SK-N-SH treated with all-trans-retinoic acid at 6 μM for 48 hours (cell line): Measurements from ENCODE around the gene MRPL44.
"Not testable (repeated sequence)": the region's sequence is repeated elsewhere in the genome, so short reads cannot be mapped to it uniquely, and the experiment has no call there.

Experiments used
- ATAC-seq: fragments of 200-7000 bp; cut with Tn5 transposase; 3 replicates; pipeline ENCODE4 v1.9.1; 2020; ENCODE audit warnings: mild to moderate bottlenecking, moderate library complexity
- ARNTL ChIP-seq: fragments of 450-650 bp; formaldehyde crosslinking; IDR thresholded peaks from 2 replicates; pipeline ENCODE4 v1.5.0; 2020; ENCODE audit warnings: low read depth, mild to moderate bottlenecking, moderate library complexity, borderline replicate concordance
- BACH2 ChIP-seq: fragments of 250-450 bp; sonication (Bioruptor Pico); IDR thresholded peaks from 2 replicates; pipeline ENCODE4 v1.9.0; 2021; ENCODE audit warnings: mild to moderate bottlenecking, borderline replicate concordance
- CREB5 ChIP-seq: fragments of 250-450 bp; sonication (Bioruptor Pico); IDR thresholded peaks from 2 replicates; pipeline ENCODE4 v1.5.1; 2020; ENCODE audit warnings: low read depth, mild to moderate bottlenecking, moderate library complexity
- CSDC2 ChIP-seq: fragments of 250-450 bp; sonication (Bioruptor Pico); IDR thresholded peaks from 2 replicates; pipeline ENCODE4 v1.5.0; 2020; ENCODE audit warnings: mild to moderate bottlenecking, moderate library complexity
- CSRNP3 ChIP-seq: fragments of 250-450 bp; sonication (Bioruptor Pico); IDR thresholded peaks from 2 replicates; pipeline ENCODE4 v1.5.1; 2021; ENCODE audit warnings: mild to moderate bottlenecking, moderate library complexity
- ESRRG ChIP-seq: fragments of 250-450 bp; sonication (Bioruptor Pico); IDR thresholded peaks from 2 replicates; pipeline ENCODE4 v1.6.1; 2021; ENCODE audit warnings: mild to moderate bottlenecking
- GLIS3 ChIP-seq: fragments of 250-450 bp; sonication (Bioruptor Pico); IDR thresholded peaks from 2 replicates; pipeline ENCODE4 v1.5.0; 2020; ENCODE audit warnings: mild to moderate bottlenecking, moderate library complexity
- ISL1 ChIP-seq: fragments of 250-450 bp; sonication (Bioruptor Pico); IDR thresholded peaks from 2 replicates; pipeline ENCODE4 v2.1.2; 2022; ENCODE audit warnings: mild to moderate bottlenecking, moderate library complexity
- OSR1 ChIP-seq: fragments of 250-450 bp; sonication (Bioruptor Pico); IDR thresholded peaks from 2 replicates; pipeline ENCODE4 v1.8.0; 2022; ENCODE audit warnings: moderate library complexity, mild to moderate bottlenecking, inconsistent platforms
- POU6F1 ChIP-seq: fragments of 250-450 bp; sonication (Bioruptor Pico); IDR thresholded peaks from 2 replicates; pipeline ENCODE4 v1.8.0; 2021; ENCODE audit warnings: low read depth, mild to moderate bottlenecking, moderate library complexity, borderline replicate concordance
- PPARA ChIP-seq: fragments of 250-450 bp; sonication (Bioruptor Pico); IDR thresholded peaks from 2 replicates; pipeline ENCODE4 v1.5.0; 2020; ENCODE audit warnings: mild to moderate bottlenecking, borderline replicate concordance
- SNAI2 ChIP-seq: fragments of 250-450 bp; sonication (Bioruptor Pico); IDR thresholded peaks from 2 replicates; pipeline ENCODE4 v1.5.0; 2020; ENCODE audit warnings: mild to moderate bottlenecking, moderate library complexity
- TCF4 ChIP-seq: fragments of 250-450 bp; sonication (Bioruptor Pico); IDR thresholded peaks from 2 replicates; pipeline ENCODE4 v1.8.0; 2021; ENCODE audit warnings: mild to moderate bottlenecking, moderate library complexity, borderline replicate concordance
- TOX ChIP-seq: fragments of 250-450 bp; sonication (Bioruptor Pico); IDR thresholded peaks from 2 replicates; pipeline ENCODE4 v1.8.0; 2021; ENCODE audit warnings: mild to moderate bottlenecking, moderate library complexity, borderline replicate concordance
- TSHZ2 ChIP-seq: fragments of 250-450 bp; sonication (Bioruptor Pico); IDR thresholded peaks from 2 replicates; pipeline ENCODE4 v1.5.0; 2020; ENCODE audit warnings: mild to moderate bottlenecking, moderate library complexity
- ZC3H10 ChIP-seq: fragments of 250-450 bp; sonication (Bioruptor Pico); IDR thresholded peaks from 2 replicates; pipeline ENCODE4 v1.5.1; 2021; ENCODE audit warnings: mild to moderate bottlenecking, moderate library complexity
- ZFP30 ChIP-seq: fragments of 450-650 bp; formaldehyde crosslinking; IDR thresholded peaks from 2 replicates; pipeline ENCODE4 v1.5.0; 2022; ENCODE audit warnings: mild to moderate bottlenecking, moderate library complexity
- ZNF565 ChIP-seq: fragments of 450-650 bp; formaldehyde crosslinking; conservative IDR thresholded peaks from 2 replicates; pipeline ENCODE4 v1.5.0; 2020; ENCODE audit warnings: low read depth, mild to moderate bottlenecking, moderate library complexity
- ZNF70 ChIP-seq: fragments of 450-650 bp; formaldehyde crosslinking; IDR thresholded peaks from 2 replicates; pipeline ENCODE4 v1.5.0; 2020; ENCODE audit warnings: mild to moderate bottlenecking, moderate library complexity
- ZNF8 ChIP-seq: fragments of 450-650 bp; formaldehyde crosslinking; IDR thresholded peaks from 2 replicates; pipeline ENCODE4 v1.5.0; 2020; ENCODE audit warnings: mild to moderate bottlenecking, moderate library complexity

Gene MRPL44

GRCh38 chr2:223937535-223937934 lies 19.7 kb upstream of the MRPL44 start:
- TF ChIP-seq ARNTL (CRISPR knock-in tag) (no peak), BACH2 (CRISPR knock-in tag) (no peak), POU6F1 (CRISPR knock-in tag) (no peak), TOX (CRISPR knock-in tag) (no peak), PPARA (CRISPR knock-in tag) (no peak), ZNF70 (no peak), OSR1 (CRISPR knock-in tag) (no peak), ESRRG (CRISPR knock-in tag) (no peak), CREB5 (no peak), ZC3H10 (no peak), ZNF8 (no peak), TSHZ2 (CRISPR knock-in tag) (no peak), ZNF565 (CRISPR knock-in tag) (no peak), GLIS3 (CRISPR knock-in tag) (no peak), CSRNP3 (CRISPR knock-in tag) (no peak), SNAI2 (CRISPR knock-in tag) (no peak)
- no peak for ATAC-seq

GRCh38 chr2:223939438-223939837 lies 17.8 kb upstream of the MRPL44 start:
- ATAC-seq: not testable (repeated sequence)

GRCh38 chr2:223941579-223942277 lies 15.5 kb upstream of the MRPL44 start:
- TF ChIP-seq CSDC2 (no peak), SNAI2 (CRISPR knock-in tag) (no peak), TCF4 (no peak), POU6F1 (CRISPR knock-in tag) (no peak), ISL1 (CRISPR knock-in tag) (peak; percentile 30; the same call in 1 of the 2 replicates), PPARA (CRISPR knock-in tag) (no peak)
- ATAC-seq: peak; percentile 11; the same call in 2 of the 3 replicates

- no peak for ATAC-seq
- TF ChIP-seq BACH2 (CRISPR knock-in tag) (no peak), TSHZ2 (CRISPR knock-in tag) (no peak), CSDC2 (no peak), POU6F1 (CRISPR knock-in tag) (no peak), ZNF565 (CRISPR knock-in tag) (no peak), ZFP30 (CRISPR knock-in tag) (no peak), ZC3H10 (no peak)
Observed at GRCh38 chr2:223943135-223943534, 14.1 kb upstream of the MRPL44 start.
